Esophagus (tissue), 2 donors: Measurements from ENCODE around the gene MSMP. TPM values are rescaled to one million over a fixed set of nuclear protein-coding genes. Genes with fewer than 3 reads are reported as not detected.
A peak's percentile ranks its signal among the peaks of the same experiment; 100 is the strongest.

Experiments used
- H3K27ac ChIP-seq, 2 donors: one replicate each; pipeline ENCODE4 v1.5.1; 2013; ENCODE audit warnings: low read depth in 2 of 2, mild to moderate bottlenecking in 2 of 2, inconsistent platforms in 1 of 2, low read length in 1 of 2, moderate library complexity in 1 of 2
- H3K27me3 ChIP-seq, 2 donors: one replicate each; pipeline ENCODE4 v1.6.1; 2013; ENCODE audit warnings: low read length in 2 of 2, control low read depth in 1 of 2, mild to moderate bottlenecking in 1 of 2; ENCODE audit not compliant: insufficient read depth in 2 of 2, control insufficient read depth in 1 of 2
- H3K36me3 ChIP-seq, 2 donors: one replicate each; pipeline ENCODE4 v1.6.1; 2013; ENCODE audit warnings: low read length in 1 of 2; ENCODE audit not compliant: control insufficient read depth in 2 of 2, insufficient read depth in 2 of 2
- H3K4me1 ChIP-seq, 2 donors: one replicate each; pipeline ENCODE4 v1.6.1; 2013; ENCODE audit warnings: low read length in 1 of 2; ENCODE audit not compliant: control insufficient read depth in 2 of 2, insufficient read depth in 2 of 2
- H3K4me3 ChIP-seq, 2 donors: one replicate each; pipeline ENCODE4 v1.5.1; 2013; ENCODE audit warnings: low read length in 2 of 2, mild to moderate bottlenecking in 2 of 2, low read depth in 1 of 2, moderate library complexity in 1 of 2
- H3K9me3 ChIP-seq, 2 donors: one replicate each; pipeline ENCODE4 v1.6.1; 2013; ENCODE audit warnings: mild to moderate bottlenecking in 2 of 2, low read depth in 1 of 2, low read length in 1 of 2, moderate library complexity in 1 of 2; ENCODE audit not compliant: control insufficient read depth in 2 of 2, insufficient read depth in 1 of 2
- WGBS, 2 donors: extraction: QIAGEN DNeasy Blood & Tissue Kit; methylation state at CpG; one replicate each; pipeline ENCODE4 v1.1.7; 2013; 5-methylcytosine and 5-hydroxymethylcytosine counted together
- polyA plus RNA-seq, 2 donors: library from polyadenylated mRNA; stranded (reverse); fragments of 200-250 nt; gene quantifications; one replicate each; pipeline ENCODE4 v1.2.3, GENCODE V29; 2013
- donor health status: healthy with polysubstance abuse.
- donor health status: Bipolar disorder and iron deficiency.

The MSMP gene
- polyA plus RNA-seq, 2 donors: 0.06 TPM; not detected in 1

GRCh38 chr9:35748858-35749514 is 5.1 kb downstream of the MSMP start, which contains the start of the genes GBA2 and RGP1:
GBA2 (minus strand) TSS chr9:35749228; CDS start chr9:35748704, 524 bp downstream.
RGP1 (plus strand) TSS chr9:35749287; CDS start chr9:35749756, 469 bp downstream.
- Histone ChIP-seq H3K4me1 (peaks cover 2 to 5% of the 10 kb centered on the region in 2 donors), H3K9me3 (no peaks in the 10 kb centered on the region), H3K27me3 (no peaks in the 10 kb centered on the region), H3K27ac (peak within 1 kb of the TSS; percentile 86 to 93), H3K36me3 (peaks cover 12 to 38% of the 10 kb centered on the region in 2 donors), H3K4me3 (peak within 1 kb of the TSS; percentile 81 to 96)
- WGBS, 2 donors: 0% methylated on average over 55 to 69 of the region's 69 CpGs

DNA sequence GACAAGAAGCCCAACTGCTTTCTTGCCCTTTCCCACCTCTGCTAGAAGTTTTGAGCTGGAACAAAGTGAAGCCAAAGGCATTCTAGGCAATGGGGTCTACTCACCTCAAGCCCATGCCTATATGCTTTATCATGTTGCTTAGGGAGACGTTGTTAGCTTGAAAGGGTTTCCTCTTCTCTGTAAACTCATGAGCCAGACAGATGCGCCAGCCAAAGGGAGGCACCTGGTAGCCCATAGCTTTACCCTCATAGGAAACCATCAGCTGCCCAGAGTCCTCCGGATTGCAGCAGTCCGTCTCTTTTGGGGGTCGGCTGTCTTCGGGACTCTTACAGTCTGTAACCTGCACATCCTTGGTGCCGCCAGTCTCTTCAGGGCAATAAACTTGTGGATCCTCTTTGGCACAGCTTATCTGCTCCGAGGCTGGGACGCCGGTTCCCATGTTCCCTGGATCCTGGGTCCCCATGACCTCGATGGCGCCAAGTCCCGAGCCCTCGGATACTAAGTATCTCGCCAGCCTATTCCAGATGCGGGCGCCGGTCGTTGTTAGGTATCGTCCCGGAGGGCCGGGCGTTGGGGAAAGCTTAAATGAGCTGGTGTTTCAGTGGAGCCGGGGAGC is 5.7 kb downstream of the MSMP start:
- H3K4me1 ChIP-seq: peaks cover 2 to 5% of the 10 kb centered on the region in 2 donors
- H3K27me3 ChIP-seq: no peaks in the 10 kb centered on the region
- H3K36me3 ChIP-seq: peaks cover 8 to 32% of the 10 kb centered on the region in 2 donors
- H3K27ac ChIP-seq: peak overlapping the region; percentile 86 to 93
- WGBS, 2 donors: 0 to 1% methylated on average over 24 of the region's 24 CpGs
- no peaks in the 10 kb centered on the region for H3K9me3 ChIP-seq
- H3K4me3 ChIP-seq: peak overlapping the region; percentile 81 to 96

- Histone ChIP-seq H3K36me3 (peaks cover 6 to 26% of the 10 kb centered on the region in 2 donors), H3K4me3 (peak overlapping the region in 1 of 2 donors; percentile 81), H3K9me3 (no peaks in the 10 kb centered on the region), H3K27me3 (no peaks in the 10 kb centered on the region), H3K4me1 (peaks cover 2 to 5% of the 10 kb centered on the region in 2 donors), H3K27ac (no peak overlapping the region)
- 33 to 37% methylated on average over 3 of the region's 3 CpGs for WGBS, 2 donors
Observed at GRCh38 chr9:35746583-35746982, 7.5 kb downstream of the MSMP start.

- Histone ChIP-seq H3K4me1 (peaks cover 2 to 5% of the 10 kb centered on the region in 2 donors), H3K9me3 (no peaks in the 10 kb centered on the region), H3K4me3 (no peak overlapping the region), H3K27me3 (no peaks in the 10 kb centered on the region), H3K27ac (no peak overlapping the region), H3K36me3 (peaks cover 6 to 25% of the 10 kb centered on the region in 2 donors)
- 56 to 61% methylated on average over 1 of the region's 1 CpG for WGBS, 2 donors
Observed at GRCh38 chr9:35745569-35745968, 8.5 kb downstream of the MSMP start.

DNA sequence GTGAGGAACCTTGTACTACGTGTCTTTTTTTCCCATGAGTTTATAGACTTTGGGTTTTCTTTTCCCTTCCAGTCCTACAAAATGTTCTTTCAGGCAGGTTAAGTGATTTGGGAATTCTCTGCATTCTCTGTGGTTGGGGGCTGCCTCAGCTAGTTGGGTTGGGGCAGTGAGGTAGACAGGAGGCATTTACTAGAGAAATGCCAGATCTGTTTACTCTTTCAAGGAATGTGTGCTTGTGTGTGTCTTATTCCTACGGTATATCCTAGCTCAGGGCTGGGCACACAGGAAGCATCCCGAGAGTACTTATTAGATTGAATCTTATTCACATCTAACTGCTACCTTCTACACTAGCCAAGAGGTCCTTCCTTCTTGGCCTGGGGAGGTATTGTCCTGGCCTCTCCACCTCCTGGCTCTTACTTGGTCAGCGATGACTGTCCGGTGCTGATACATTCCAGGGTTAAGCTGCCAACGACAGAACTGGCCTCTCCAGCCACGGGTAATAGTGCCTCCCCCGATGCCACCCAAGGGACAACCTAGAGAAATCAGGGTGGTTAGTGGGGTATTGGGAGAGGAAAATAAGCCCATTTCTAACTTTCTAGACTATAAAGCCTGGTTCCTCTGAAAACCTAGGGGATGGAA is 10.1 kb downstream of the MSMP start:
- WGBS, 2 donors: 86 to 89% methylated on average over 8 of the region's 8 CpGs
- no peak overlapping the region for H3K4me3 ChIP-seq
- H3K27me3 ChIP-seq: no peaks in the 10 kb centered on the region
- H3K27ac ChIP-seq: no peak overlapping the region
- peaks cover 13 to 40% of the 10 kb centered on the region in 2 donors for H3K36me3 ChIP-seq
- H3K9me3 ChIP-seq: no peaks in the 10 kb centered on the region
- H3K4me1 ChIP-seq: peaks cover 2 to 3% of the 10 kb centered on the region in 2 donors

GRCh38 chr9:35743452-35743851 is 10.6 kb downstream of the MSMP start:
- Histone ChIP-seq H3K9me3 (no peaks in the 10 kb centered on the region), H3K4me3 (no peak overlapping the region), H3K4me1 (peaks cover 2 to 3% of the 10 kb centered on the region in 2 donors), H3K36me3 (peaks cover 17 to 45% of the 10 kb centered on the region in 2 donors), H3K27me3 (no peaks in the 10 kb centered on the region), H3K27ac (no peak overlapping the region)
- WGBS, 2 donors: 59 to 67% methylated on average over 2 of the region's 2 CpGs

- H3K36me3 ChIP-seq: peaks cover 22 to 61% of the 10 kb centered on the region in 2 donors
- WGBS, 2 donors: 82 to 83% methylated on average over 7 of the region's 7 CpGs
- H3K9me3 ChIP-seq: no peaks in the 10 kb centered on the region
- H3K27ac ChIP-seq: no peak overlapping the region
- H3K4me3 ChIP-seq: no peak overlapping the region
- H3K27me3 ChIP-seq: no peaks in the 10 kb centered on the region
- peaks cover 0 to under 1% of the 10 kb centered on the region in 2 donors for H3K4me1 ChIP-seq
Observed at GRCh38 chr9:35741740-35742139, 12.3 kb downstream of the MSMP start.

GRCh38 chr9:35740243-35740642 is 13.8 kb downstream of the MSMP start:
- H3K4me3 ChIP-seq: no peak overlapping the region
- H3K27ac ChIP-seq: no peak overlapping the region
- H3K27me3 ChIP-seq: no peaks in the 10 kb centered on the region
- WGBS, 2 donors: 90 to 91% methylated on average over 6 of the region's 6 CpGs
- H3K9me3 ChIP-seq: no peaks in the 10 kb centered on the region
- no peaks in the 10 kb centered on the region for H3K4me1 ChIP-seq
- peaks cover 26 to 69% of the 10 kb centered on the region in 2 donors for H3K36me3 ChIP-seq

GRCh38 chr9:35738924-35739323 is 15.2 kb downstream of the MSMP start:
- Histone ChIP-seq H3K27me3 (no peaks in the 10 kb centered on the region), H3K27ac (no peak overlapping the region), H3K4me3 (no peak overlapping the region), H3K4me1 (no peaks in the 10 kb centered on the region), H3K9me3 (no peaks in the 10 kb centered on the region), H3K36me3 (peaks cover 26 to 61% of the 10 kb centered on the region in 2 donors)
- WGBS, 2 donors: 86 to 88% methylated on average over 7 of the region's 7 CpGs
